CD14-positive monocyte (primary cell): ENCODE results near the gene SLC37A1. TPM values are rescaled to one million over a fixed set of nuclear protein-coding genes. Genes with fewer than 3 reads are reported as not detected.

ENCODE experiments used
- DNase-seq, 3 donors: peaks; one replicate each; pipeline ENCODE4 v3.0.0-alpha.2; 2011 to 2022
- H2AFZ ChIP-seq: 2 replicates; pipeline ENCODE4 v1.6.0; 2012; ENCODE audit warnings: mild to moderate bottlenecking, low read depth, low read length, inconsistent platforms; ENCODE audit not compliant: insufficient read depth, poor library complexity, severe bottlenecking
- H3K27ac ChIP-seq, 2 donors: 1 replicate in 1 of 2; 2 replicates in 1 of 2; pipeline ENCODE4 v1.5.1; 2012 to 2013; ENCODE audit warnings: low read length in 2 of 2, control low read depth in 1 of 2, inconsistent platforms in 1 of 2, low read depth in 1 of 2, mild to moderate bottlenecking in 1 of 2
- H3K27me3 ChIP-seq, 2 donors: one replicate each; pipeline versions ENCODE4 v1.6.0 to v1.6.1; 2011 to 2013; ENCODE audit warnings: low read length in 2 of 2; ENCODE audit not compliant: control insufficient read depth in 2 of 2, insufficient read depth in 2 of 2
- H3K36me3 ChIP-seq, 2 donors: replicated peaks in 1 of 2; 1 replicate in 1 of 2; 2 replicates in 1 of 2; pipeline versions ENCODE4 v1.5.1 to v1.6.1; 2012 to 2013; ENCODE audit warnings: low read length in 2 of 2, control low read depth in 1 of 2, inconsistent platforms in 1 of 2, mild to moderate bottlenecking in 1 of 2; ENCODE audit not compliant: insufficient read depth in 2 of 2, control insufficient read depth in 1 of 2
- H3K4me1 ChIP-seq, 2 donors: 1 replicate in 1 of 2; 2 replicates in 1 of 2; pipeline versions ENCODE4 v1.5.1 to v1.6.1; 2012 to 2013; ENCODE audit warnings: low read length in 2 of 2, control low read depth in 1 of 2, inconsistent platforms in 1 of 2, mild to moderate bottlenecking in 1 of 2, moderate library complexity in 1 of 2; ENCODE audit not compliant: insufficient read depth in 2 of 2, control insufficient read depth in 1 of 2
- H3K4me2 ChIP-seq: replicated peaks from 2 replicates; pipeline ENCODE3; 2012; ENCODE audit warnings: low read length, moderate library complexity, mild to moderate bottlenecking; ENCODE audit not compliant: poor library complexity, severe bottlenecking; ENCODE audit errors: extremely low read depth
- H3K4me3 ChIP-seq, 3 experiments: fragments of 200-600 bp in 1 of 3; sonication (generic) in 1 of 3; replicated peaks in 1 of 3; 1 replicate in 2 of 3; 2 replicates in 1 of 3; pipeline ENCODE4 v1.5.1; 2011 to 2013; ENCODE audit warnings: low read length in 3 of 3, mild to moderate bottlenecking in 3 of 3, control low read depth in 2 of 3, low read depth in 2 of 3, inconsistent platforms in 1 of 3, moderate library complexity in 1 of 3
- H3K79me2 ChIP-seq: 2 replicates; pipeline ENCODE4 v1.6.0; 2012; ENCODE audit warnings: mild to moderate bottlenecking, control low read depth, inconsistent platforms, low read length, moderate library complexity; ENCODE audit not compliant: insufficient read depth
- H3K9ac ChIP-seq: 2 replicates; pipeline ENCODE4 v1.6.0; 2017; ENCODE audit warnings: low read length, mild to moderate bottlenecking; ENCODE audit not compliant: insufficient read depth, poor library complexity, severe bottlenecking
- H3K9me3 ChIP-seq, 2 donors: replicated peaks in 1 of 2; 1 replicate in 1 of 2; 2 replicates in 1 of 2; pipeline versions ENCODE4 v1.5.1 to v1.6.1; 2012 to 2013; ENCODE audit warnings: low read length in 2 of 2, control low read depth in 1 of 2; ENCODE audit not compliant: control insufficient read depth in 1 of 2, insufficient read depth in 1 of 2
- H4K20me1 ChIP-seq: 2 replicates; pipeline ENCODE4 v1.6.0; 2012; ENCODE audit warnings: mild to moderate bottlenecking, low read length, control low read depth, moderate library complexity; ENCODE audit not compliant: insufficient read depth
- H3K27ac Mint-ChIP-seq, 7 donors: one replicate each; pipeline ENCODE4 v1.8.0; 2020; ENCODE audit warnings: mild to moderate bottlenecking in 7 of 7, mixed read lengths in 7 of 7, moderate library complexity in 6 of 7, inconsistent platforms in 2 of 7
- H3K27me3 Mint-ChIP-seq, 3 donors: one replicate each; pipeline ENCODE4 v1.8.0; 2021 to 2022; ENCODE audit warnings: low read depth in 3 of 3, mild to moderate bottlenecking in 3 of 3, mixed read lengths in 3 of 3, moderate library complexity in 3 of 3, inconsistent platforms in 1 of 3
- H3K36me3 Mint-ChIP-seq, 2 donors: one replicate each; pipeline ENCODE4 v1.8.0; 2020; ENCODE audit warnings: mixed read lengths in 2 of 2, inconsistent platforms in 1 of 2, mild to moderate bottlenecking in 1 of 2
- H3K4me1 Mint-ChIP-seq: one replicate; pipeline ENCODE4 v1.8.0; 2020; ENCODE audit warnings: mild to moderate bottlenecking, mixed read lengths
- H3K4me3 Mint-ChIP-seq, 2 donors: one replicate each; pipeline ENCODE4 v1.8.0; 2020; ENCODE audit warnings: mild to moderate bottlenecking in 2 of 2, mixed read lengths in 2 of 2, moderate library complexity in 1 of 2
- H3K9me3 Mint-ChIP-seq, 7 donors: one replicate each; pipeline ENCODE4 v1.8.0; 2020 to 2022; ENCODE audit warnings: mixed read lengths in 7 of 7, mild to moderate bottlenecking in 6 of 7, moderate library complexity in 6 of 7, inconsistent platforms in 2 of 7
- WGBS: methylation state at CpG from one replicate; pipeline ENCODE4 v1.1.5; 2013; ENCODE audit warnings: missing lambda C conversion rate; ENCODE audit not compliant: insufficient coverage; 5-methylcytosine and 5-hydroxymethylcytosine counted together
- intact Hi-C, 2 donors: fragments of 100-400 bp; cut with micrococcal nuclease; formaldehyde crosslinking; loops; one replicate each; pipeline versions ENCODE4 v1.15.0 to v1.15.1; 2023
- polyA plus RNA-seq, 3 donors: library from polyadenylated mRNA; depleted of rRNA in 1 of 3; unstranded in 2 of 3; stranded (reverse) in 1 of 3; fragments of 300-500 nt in 2 of 3; fragments of >200 nt in 1 of 3; fragmentation: Illumina TruSeq in 2 of 3; gene quantifications; 1 replicate in 2 of 3; 2 replicates in 1 of 3; pipeline ENCODE4 v1.2.3, GENCODE V29; 2012 to 2021
- TF ChIP-seq, protein P1 (sequence below): fragments of 200-600 bp; IDR thresholded peaks from one replicate; pipeline ENCODE4 v1.8.0; 2022; ENCODE audit warnings: antibody characterized with exemption, mild to moderate bottlenecking

The SLC37A1 gene
- polyA plus RNA-seq, 3 donors, result 2.7 to 12.4 (median 4.3) TPM

DNA sequence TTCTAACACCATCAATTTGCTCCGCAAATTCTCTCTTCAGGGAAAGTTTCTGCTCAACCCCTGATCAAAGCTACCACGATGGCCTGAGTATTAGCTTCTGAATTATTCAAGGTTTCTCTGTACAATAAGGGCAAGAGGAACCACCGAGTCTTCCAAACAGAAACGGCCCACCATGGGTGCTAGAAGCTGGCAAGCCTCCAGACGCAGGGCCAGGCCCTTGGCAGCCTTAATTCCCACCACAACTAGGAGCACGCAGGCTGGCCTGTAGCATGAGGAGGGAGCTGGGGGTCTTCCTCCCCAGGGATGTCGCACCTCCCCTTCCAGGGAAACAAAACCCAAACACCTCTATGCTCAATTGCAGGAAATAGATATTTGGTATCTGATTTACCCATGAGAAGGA lies 28.7 kb upstream of the SLC37A1 start:
- TF ChIP-seq, protein P1, sequence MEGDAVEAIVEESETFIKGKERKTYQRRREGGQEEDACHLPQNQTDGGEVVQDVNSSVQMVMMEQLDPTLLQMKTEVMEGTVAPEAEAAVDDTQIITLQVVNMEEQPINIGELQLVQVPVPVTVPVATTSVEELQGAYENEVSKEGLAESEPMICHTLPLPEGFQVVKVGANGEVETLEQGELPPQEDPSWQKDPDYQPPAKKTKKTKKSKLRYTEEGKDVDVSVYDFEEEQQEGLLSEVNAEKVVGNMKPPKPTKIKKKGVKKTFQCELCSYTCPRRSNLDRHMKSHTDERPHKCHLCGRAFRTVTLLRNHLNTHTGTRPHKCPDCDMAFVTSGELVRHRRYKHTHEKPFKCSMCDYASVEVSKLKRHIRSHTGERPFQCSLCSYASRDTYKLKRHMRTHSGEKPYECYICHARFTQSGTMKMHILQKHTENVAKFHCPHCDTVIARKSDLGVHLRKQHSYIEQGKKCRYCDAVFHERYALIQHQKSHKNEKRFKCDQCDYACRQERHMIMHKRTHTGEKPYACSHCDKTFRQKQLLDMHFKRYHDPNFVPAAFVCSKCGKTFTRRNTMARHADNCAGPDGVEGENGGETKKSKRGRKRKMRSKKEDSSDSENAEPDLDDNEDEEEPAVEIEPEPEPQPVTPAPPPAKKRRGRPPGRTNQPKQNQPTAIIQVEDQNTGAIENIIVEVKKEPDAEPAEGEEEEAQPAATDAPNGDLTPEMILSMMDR, result no peak
- H3K4me2 ChIP-seq, result no peak overlapping the region
- H3K27ac ChIP-seq, result no peak overlapping the region
- H3K4me1 ChIP-seq, result no peaks in the 10 kb centered on the region
- Mint-ChIP-seq H3K27ac (no peak overlapping the region), H3K4me3 (no peak overlapping the region), H3K27me3 (peaks cover 0 to 2% (median 0%) of the 10 kb centered on the region in 3 donors), H3K36me3 (no peaks in the 10 kb centered on the region), H3K4me1 (no peaks in the 10 kb centered on the region), H3K9me3 (peaks cover 0 to 7% (median 6%) of the 10 kb centered on the region in 7 donors)
- no peaks in the 10 kb centered on the region for H3K27me3 ChIP-seq
- H3K36me3 ChIP-seq, result no peaks in the 10 kb centered on the region
- no peak overlapping the region for H2AFZ ChIP-seq
- DNase-seq, result no peak
- intact Hi-C loops, result no loop called here
- WGBS, result 100% methylated on average over 1 of the region's 7 CpGs
- no peak overlapping the region for H3K4me3 ChIP-seq
- no peaks in the 10 kb centered on the region for H3K79me2 ChIP-seq
- no peak overlapping the region for H3K9ac ChIP-seq
- H3K9me3 ChIP-seq, result no peaks in the 10 kb centered on the region
- no peaks in the 10 kb centered on the region for H4K20me1 ChIP-seq

DNA sequence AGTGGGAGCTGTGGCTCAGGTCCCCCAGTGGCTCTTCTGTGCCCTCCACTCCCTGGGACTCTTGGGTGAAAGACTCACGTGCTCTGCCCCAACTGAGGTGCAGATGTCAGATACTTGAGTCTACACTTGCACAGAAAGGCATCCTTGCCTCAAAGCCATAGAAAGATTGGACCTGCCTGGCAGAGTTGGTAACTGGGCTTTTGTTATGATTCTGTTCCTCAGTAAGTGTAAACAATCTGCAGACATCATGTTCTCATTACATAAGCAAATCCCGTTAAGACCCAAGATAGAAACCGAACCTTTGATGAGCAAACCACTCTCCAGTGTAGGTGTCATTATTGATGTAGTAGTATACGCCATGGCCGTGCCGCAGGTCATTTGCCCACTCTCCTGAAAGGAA lies 27.6 kb upstream of the SLC37A1 start:
- intact Hi-C loops, result no loop called here
- no peaks in the 10 kb centered on the region for H4K20me1 ChIP-seq
- H3K4me3 ChIP-seq, result no peak overlapping the region
- H3K79me2 ChIP-seq, result no peaks in the 10 kb centered on the region
- H3K9ac ChIP-seq, result no peak overlapping the region
- DNase-seq, result no peak
- H3K36me3 ChIP-seq, result no peaks in the 10 kb centered on the region
- Mint-ChIP-seq H3K27me3 (no peaks in the 10 kb centered on the region), H3K36me3 (no peaks in the 10 kb centered on the region), H3K27ac (no peak overlapping the region), H3K4me1 (no peaks in the 10 kb centered on the region), H3K9me3 (peaks cover 0 to 7% (median 6%) of the 10 kb centered on the region in 7 donors), H3K4me3 (no peak overlapping the region)
- H3K4me1 ChIP-seq, result no peaks in the 10 kb centered on the region
- no peak overlapping the region for H2AFZ ChIP-seq
- TF ChIP-seq, protein P1, result no peak
- H3K27me3 ChIP-seq, result no peaks in the 10 kb centered on the region
- H3K27ac ChIP-seq, result no peak overlapping the region
- 80% methylated on average over 2 of the region's 6 CpGs for WGBS
- no peaks in the 10 kb centered on the region for H3K9me3 ChIP-seq
- no peak overlapping the region for H3K4me2 ChIP-seq
